ENCODE measurements around the gene STARD10. TPM values are rescaled to one million over a fixed set of nuclear protein-coding genes. Genes with fewer than 3 reads are reported as not detected.

STARD10 gene
- total RNA-seq, 2 donors from 2014 or later: 32.2 to 33.3 TPM

DNA sequence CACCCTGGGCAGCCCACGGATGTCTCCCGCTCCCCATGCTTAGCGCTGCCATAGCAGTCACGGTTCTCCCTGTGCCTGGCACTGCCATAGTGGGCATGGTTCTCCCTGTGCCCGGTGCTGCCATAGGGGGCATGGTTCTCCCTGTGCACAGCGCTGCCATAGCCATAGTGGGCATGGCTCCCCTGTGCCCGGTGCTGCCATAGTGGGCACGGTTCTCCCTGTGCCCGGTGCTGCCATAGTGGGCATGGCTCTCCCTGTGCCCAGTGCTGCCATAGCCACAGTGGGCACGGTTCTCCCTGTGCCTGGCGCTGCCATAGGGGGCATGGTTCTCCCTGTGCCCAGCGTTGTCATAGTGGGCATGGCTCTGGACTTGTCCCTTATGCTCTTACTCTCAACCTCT lies 21.8 kb downstream of the STARD10 start:
- Mint-ChIP-seq H3K36me3 (ENCODE audit: low read depth) (peaks cover 11% of the 10 kb centered on the region), H3K27me3 (ENCODE audit: insufficient read depth) (no peaks in the 10 kb centered on the region), H3K9me3 (no peaks in the 10 kb centered on the region), H3K27ac (peak overlapping the region; percentile 22), H3K4me3 (no peak overlapping the region), H3K4me1 (peaks cover 2% of the 10 kb centered on the region)
- H3K9ac ChIP-seq (ENCODE audit: extremely low read depth, low read length, poor library complexity, severe bottlenecking): no peak overlapping the region
- H3K4me3 ChIP-seq (ENCODE audit: low read length): no peak overlapping the region
- 91 to 93% methylated on average over 12 of the region's 12 CpGs for WGBS, 2 experiments (ENCODE audit: insufficient coverage in 1 of 2, insufficient read length in 1 of 2)
- TF ChIP-seq, protein P1, sequence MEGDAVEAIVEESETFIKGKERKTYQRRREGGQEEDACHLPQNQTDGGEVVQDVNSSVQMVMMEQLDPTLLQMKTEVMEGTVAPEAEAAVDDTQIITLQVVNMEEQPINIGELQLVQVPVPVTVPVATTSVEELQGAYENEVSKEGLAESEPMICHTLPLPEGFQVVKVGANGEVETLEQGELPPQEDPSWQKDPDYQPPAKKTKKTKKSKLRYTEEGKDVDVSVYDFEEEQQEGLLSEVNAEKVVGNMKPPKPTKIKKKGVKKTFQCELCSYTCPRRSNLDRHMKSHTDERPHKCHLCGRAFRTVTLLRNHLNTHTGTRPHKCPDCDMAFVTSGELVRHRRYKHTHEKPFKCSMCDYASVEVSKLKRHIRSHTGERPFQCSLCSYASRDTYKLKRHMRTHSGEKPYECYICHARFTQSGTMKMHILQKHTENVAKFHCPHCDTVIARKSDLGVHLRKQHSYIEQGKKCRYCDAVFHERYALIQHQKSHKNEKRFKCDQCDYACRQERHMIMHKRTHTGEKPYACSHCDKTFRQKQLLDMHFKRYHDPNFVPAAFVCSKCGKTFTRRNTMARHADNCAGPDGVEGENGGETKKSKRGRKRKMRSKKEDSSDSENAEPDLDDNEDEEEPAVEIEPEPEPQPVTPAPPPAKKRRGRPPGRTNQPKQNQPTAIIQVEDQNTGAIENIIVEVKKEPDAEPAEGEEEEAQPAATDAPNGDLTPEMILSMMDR (conservative IDR thresholded peaks at IDR 0.05): no peak
- H3K36me3 ChIP-seq (ENCODE audit: control insufficient read depth, insufficient read depth, low read length): no peaks in the 10 kb centered on the region
- H3K9me3 ChIP-seq (ENCODE audit: control insufficient read depth, low read length): no peaks in the 10 kb centered on the region
- no peak overlapping the region for H3K27ac ChIP-seq (ENCODE audit: low read depth, low read length)
- H3K4me1 ChIP-seq (ENCODE audit: control insufficient read depth, insufficient read depth, low read length): no peaks in the 10 kb centered on the region
- H3K27me3 ChIP-seq (ENCODE audit: control insufficient read depth, insufficient read depth, low read length, poor library complexity, severe bottlenecking): no peaks in the 10 kb centered on the region
- DNase-seq: no peak

- Mint-ChIP-seq H3K9me3 (no peaks in the 10 kb centered on the region), H3K4me1 (peaks cover 2% of the 10 kb centered on the region), H3K36me3 (ENCODE audit: low read depth) (peaks cover 11% of the 10 kb centered on the region), H3K27me3 (ENCODE audit: insufficient read depth) (no peaks in the 10 kb centered on the region), H3K27ac (no peak overlapping the region), H3K4me3 (no peak overlapping the region)
- 65 to 67% methylated on average over 1 to 4 of the region's 4 CpGs for WGBS, 2 experiments (ENCODE audit: insufficient coverage in 1 of 2, insufficient read length in 1 of 2)
- no peaks in the 10 kb centered on the region for H3K4me1 ChIP-seq (ENCODE audit: control insufficient read depth, insufficient read depth, low read length)
- no peak overlapping the region for H3K4me3 ChIP-seq (ENCODE audit: low read length)
- no peak overlapping the region for H3K27ac ChIP-seq (ENCODE audit: low read depth, low read length)
- no peaks in the 10 kb centered on the region for H3K36me3 ChIP-seq (ENCODE audit: control insufficient read depth, insufficient read depth, low read length)
- no peak overlapping the region for H3K9ac ChIP-seq (ENCODE audit: extremely low read depth, low read length, poor library complexity, severe bottlenecking)
- H3K27me3 ChIP-seq (ENCODE audit: control insufficient read depth, insufficient read depth, low read length, poor library complexity, severe bottlenecking): no peaks in the 10 kb centered on the region
- DNase-seq: no peak
- no peaks in the 10 kb centered on the region for H3K9me3 ChIP-seq (ENCODE audit: control insufficient read depth, low read length)
- TF ChIP-seq, protein P1 (conservative IDR thresholded peaks at IDR 0.05): no peak
Measured at GRCh38 chr11:72771507-72771906, 22.3 kb downstream of the STARD10 start.

DNA sequence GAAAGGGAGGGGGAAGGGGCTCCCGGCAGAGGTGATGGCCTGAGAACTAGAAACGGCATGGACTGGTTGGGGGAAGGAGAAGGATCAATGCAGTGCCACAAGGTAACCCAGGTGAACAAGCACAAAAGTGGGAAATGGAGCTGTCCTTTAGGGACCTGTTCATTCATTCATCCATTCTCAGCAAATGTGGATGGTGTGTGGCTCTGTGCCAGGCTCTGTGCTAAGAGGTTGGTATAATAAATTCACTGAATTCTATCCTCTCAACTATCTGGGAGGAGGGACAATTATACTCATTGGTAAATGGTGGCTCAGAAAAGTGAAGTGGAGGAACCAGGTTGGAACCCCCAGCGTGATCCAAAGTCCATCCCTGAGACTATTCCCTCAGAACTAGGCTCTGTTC lies 23.0 kb downstream of the STARD10 start:
- Mint-ChIP-seq H3K27ac (no peak overlapping the region), H3K4me3 (no peak overlapping the region), H3K9me3 (no peaks in the 10 kb centered on the region), H3K4me1 (peaks cover 2% of the 10 kb centered on the region), H3K36me3 (ENCODE audit: low read depth) (peaks cover 10% of the 10 kb centered on the region), H3K27me3 (ENCODE audit: insufficient read depth) (no peaks in the 10 kb centered on the region)
- no peaks in the 10 kb centered on the region for H3K36me3 ChIP-seq (ENCODE audit: control insufficient read depth, insufficient read depth, low read length)
- no peak overlapping the region for H3K27ac ChIP-seq (ENCODE audit: low read depth, low read length)
- no peak overlapping the region for H3K4me3 ChIP-seq (ENCODE audit: low read length)
- no peaks in the 10 kb centered on the region for H3K4me1 ChIP-seq (ENCODE audit: control insufficient read depth, insufficient read depth, low read length)
- H3K27me3 ChIP-seq (ENCODE audit: control insufficient read depth, insufficient read depth, low read length, poor library complexity, severe bottlenecking): no peaks in the 10 kb centered on the region
- no peak for DNase-seq
- no peak overlapping the region for H3K9ac ChIP-seq (ENCODE audit: extremely low read depth, low read length, poor library complexity, severe bottlenecking)
- no peaks in the 10 kb centered on the region for H3K9me3 ChIP-seq (ENCODE audit: control insufficient read depth, low read length)
- 93 to 94% methylated on average over 2 to 3 of the region's 3 CpGs for WGBS, 2 experiments (ENCODE audit: insufficient coverage in 1 of 2, insufficient read length in 1 of 2)
- TF ChIP-seq, protein P1 (conservative IDR thresholded peaks at IDR 0.05): no peak

Measured in endodermal cell (in vitro differentiated cells).